ENCODE results near the gene ZNF205.

ZNF205 gene

DNA sequence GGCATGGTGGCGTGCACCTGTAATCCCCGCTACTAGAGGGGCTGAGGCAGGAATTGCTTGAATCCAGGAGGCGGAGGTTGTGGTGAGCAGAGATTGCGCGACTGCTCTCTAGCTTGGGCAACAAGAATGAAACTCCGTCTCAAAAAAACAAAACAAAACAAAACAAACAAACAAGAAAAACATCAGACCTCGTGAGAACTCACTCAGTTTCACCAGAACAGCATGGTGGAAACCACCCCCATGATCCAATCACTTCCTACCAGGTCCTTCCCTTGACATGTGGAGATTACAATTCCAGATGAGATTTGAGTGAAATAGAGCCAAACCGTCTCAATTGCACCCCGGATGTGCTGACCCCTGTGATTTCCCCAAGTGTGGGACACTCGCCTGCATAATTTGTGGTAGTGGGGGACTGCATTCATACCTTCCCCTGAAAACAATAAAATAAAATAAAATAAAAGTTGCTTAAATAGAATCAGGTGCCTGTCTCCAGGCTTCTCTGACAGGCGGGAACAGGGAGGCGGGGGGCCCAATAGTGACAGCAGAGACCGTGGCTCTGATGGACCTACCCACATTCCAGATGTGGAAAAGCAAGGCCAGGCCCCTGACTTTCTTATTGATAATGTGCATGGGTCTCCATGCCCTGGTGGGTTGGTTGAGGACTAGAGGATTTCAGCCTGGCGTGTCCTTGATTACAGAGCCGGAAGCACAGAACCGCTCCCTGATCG is 26.4 kb upstream of the ZNF205 start:
- no peak for DNase-seq

DNA sequence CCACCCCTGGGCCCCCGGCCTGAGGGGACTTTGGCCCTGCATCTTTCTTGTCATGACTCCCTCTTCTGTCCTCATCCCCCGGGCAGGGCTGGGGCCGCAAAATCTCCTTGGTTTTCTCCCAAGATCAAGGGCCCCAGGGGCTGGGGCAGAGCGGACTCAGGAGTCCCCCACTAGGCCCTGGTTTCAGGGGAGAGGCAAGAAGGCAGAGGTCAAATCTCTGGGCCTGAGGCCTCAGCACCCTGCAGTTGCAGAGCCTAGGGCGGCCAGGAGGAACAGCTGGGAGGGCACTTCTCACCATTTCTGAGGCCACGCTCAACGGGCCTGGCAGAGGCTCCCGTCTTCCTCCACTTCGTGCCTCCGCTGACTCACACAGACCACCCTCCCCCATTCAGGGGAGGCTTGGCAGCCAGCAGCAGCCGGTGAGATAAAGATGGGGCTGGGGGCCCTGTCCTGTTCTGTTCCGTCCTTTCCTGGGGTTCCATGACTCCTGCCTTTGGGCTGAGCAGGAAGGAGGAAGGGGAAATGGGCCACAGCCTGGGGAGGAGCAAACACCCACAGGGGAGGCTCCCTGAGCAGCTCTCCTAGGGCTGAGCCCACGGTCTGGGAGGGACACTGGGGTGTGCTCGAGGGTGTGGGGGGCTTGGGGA is 25.7 kb upstream of the ZNF205 start:
- no peak for DNase-seq

DNA sequence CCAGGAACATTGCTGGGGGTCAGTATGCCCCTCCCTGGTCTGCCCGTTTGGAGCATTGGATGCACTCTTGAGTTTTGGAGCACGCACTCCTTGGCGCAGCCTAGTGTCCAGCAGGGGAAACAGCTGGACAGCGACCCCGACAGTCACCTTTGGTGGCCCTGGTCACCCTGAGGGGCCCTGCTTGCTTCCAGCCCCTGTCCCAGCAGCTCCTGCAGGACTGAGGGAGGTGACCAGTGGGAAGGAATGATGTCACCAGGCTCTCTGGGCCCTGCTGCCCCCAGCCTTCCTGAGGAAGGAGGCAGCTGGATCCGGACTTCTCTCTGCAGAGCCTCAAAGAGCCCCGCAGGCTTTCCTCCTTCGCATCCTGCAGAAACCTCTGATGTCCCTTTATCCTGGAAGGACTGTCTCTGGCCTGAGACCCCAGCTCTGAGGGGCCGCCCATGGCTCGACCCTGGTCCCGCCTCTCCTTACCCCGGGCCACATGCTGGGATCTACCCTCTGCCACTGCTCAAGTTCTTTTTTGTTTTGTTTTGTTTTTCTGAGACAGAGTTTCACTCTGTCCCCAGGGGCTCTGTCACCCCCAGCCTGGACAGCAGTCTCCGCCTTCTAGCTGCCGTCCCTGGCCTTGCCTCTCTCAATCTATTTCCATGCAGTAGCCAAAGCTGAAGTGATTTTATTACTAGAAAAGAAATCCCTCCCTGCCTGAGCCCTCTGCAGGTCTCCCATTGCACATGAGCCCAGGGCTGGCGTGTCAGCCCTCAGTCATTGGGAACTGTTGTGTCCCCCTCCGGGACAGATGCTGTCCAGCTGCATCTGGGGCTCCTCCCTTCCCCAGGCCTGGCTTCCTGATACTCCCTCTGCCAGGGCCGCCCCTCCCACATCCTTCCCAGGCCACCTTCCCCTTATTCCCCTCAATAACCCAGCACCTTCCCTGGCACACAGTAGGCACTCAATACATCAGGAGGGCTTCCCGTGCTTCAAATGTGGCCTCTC is 24.8 kb upstream of the ZNF205 start:
- no peak for DNase-seq

DNA sequence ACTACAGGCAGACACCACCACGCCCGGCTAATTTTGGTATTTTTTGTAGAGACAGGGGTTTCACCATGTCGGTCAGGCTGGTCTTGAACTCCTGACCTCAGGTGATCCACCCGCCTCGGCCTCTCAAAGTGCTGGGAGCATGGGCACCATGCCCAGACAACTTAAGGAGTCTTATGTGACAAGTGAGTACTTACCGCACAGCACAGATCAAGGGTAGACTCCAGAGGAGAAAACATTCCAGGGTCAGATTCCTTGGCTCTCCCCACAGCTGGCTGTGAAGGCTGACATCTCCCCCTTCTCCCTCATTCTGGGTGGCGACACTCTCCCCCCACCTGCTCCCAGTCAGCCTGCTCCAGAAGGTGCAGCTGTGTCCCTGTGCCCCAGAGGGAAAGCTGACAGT is 23.9 kb upstream of the ZNF205 start:
- DNase-seq, result no peak

DNA sequence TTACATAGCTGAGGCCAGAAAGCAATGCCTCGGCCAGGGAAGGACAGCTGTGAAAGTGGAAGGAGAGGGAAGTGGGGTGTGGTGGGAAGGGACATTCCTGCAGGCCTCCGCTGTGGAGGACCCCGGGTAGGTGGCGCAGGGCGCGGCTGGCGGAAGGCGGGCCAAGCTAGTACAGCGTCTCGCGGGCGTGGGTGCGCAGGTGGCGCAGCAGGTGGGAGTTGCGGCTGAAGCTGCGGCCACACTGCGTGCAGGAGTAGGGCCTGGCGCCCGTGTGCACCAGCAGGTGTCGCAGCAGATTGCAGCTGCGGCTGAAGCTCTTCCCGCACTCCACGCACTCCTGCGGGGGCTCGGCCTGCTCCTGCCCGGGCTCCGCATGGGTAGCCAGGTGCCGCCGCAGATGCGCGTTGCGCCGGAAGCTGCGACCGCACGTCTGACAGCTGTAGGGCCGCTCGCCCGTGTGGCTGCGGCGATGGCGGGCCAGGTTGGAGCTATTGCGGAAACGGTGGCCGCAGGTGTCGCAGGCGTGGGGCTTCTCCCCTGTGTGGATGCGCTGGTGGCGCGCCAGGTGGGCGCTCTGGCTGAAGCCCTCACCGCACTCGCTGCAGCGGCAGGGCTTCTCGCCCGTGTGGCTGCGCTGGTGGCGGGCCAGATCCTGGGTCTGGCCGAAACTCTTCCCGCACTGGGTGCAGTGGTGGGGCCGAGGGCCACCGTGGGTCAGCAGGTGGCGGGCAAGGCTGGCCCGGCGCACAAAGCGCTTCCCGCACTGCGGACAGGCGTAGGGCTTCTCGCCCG is 23.3 kb upstream of the ZNF205 start:
- no peak for DNase-seq

DNA sequence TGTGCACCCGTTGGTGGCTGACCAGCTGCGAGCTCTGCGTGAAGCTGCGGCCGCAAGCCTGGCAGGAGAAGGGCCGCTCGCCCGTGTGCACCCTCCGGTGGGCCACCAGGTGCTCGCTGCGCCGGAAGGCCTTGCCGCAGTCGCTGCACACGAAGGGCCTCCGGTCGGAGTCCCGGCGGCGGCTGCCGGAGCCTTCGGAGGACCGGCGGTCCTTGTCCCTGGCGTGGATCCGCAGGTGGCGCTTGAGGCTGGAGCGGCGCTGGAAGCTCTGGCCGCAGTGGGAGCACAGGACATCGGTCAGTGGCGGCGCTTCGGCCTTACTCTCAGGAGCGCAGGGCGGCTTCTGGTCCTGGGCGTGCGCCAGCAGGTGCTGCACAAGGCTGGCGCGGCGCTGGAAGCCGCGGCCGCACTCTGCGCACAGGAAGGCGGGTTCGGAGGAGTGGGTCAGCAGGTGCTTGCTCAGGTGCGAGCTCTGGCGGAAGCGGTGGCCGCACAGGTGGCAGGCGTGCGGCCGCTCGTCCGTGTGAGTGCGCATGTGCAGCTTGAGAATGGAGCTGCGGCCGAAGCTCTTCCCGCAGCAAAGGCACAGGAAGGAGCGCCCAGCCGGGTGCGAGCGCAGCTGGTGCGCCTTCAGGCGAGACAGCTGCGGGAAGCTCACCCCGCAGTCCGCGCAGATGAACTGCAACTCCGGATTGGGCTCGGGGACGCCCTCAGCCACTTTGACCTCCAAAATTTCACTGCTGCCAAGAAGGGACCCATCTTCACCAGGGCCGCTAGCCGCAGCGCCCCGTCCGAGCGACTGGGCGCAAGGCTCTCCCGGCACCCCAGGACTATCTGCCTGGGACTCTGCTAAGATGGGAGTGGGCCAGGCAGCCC is 22.4 kb upstream of the ZNF205 start:
- DNase-seq, result no peak

DNA sequence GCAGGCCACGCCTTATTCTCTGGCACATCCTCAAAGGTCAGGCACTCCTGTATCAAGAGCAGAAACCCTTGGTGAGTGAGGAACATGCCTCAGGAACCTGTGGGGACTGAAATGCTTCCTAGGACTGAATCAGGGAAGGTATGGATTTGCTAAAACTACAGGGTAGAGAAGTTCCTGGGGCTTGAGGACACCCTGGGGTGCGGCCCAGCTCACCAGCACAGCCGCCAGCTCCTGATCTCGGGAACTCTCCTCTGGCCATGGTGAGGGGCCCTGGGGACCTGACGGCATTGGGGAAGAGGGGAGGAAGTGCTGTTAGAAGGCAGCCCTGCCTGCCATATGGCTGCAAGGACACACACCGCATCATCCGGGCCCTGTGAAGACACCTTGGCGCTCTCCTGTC is 20.8 kb upstream of the ZNF205 start:
- DNase-seq, result no peak

DNA sequence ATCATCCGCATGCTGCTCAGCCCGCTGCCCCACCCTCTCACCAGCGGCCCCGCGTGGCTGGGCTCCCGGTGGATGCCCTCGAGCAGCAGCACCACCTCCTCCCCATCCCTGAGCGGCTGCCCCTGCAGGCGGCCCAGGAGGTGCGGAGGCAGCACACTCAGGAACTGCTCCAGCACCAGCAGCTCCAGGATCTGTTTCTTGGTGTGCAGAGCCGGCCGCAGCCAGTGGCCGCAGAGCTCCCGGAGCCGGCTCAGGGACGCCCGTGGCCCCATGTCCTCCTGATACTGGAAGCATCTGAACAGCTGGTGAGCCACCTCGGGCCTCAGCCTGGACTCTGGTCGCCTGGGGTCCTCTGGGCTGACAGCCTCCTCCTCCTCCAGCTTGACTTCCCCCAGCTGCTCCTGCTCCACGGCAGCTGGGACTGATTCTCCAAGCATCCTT is 19.9 kb upstream of the ZNF205 start:
- DNase-seq, result no peak

DNA sequence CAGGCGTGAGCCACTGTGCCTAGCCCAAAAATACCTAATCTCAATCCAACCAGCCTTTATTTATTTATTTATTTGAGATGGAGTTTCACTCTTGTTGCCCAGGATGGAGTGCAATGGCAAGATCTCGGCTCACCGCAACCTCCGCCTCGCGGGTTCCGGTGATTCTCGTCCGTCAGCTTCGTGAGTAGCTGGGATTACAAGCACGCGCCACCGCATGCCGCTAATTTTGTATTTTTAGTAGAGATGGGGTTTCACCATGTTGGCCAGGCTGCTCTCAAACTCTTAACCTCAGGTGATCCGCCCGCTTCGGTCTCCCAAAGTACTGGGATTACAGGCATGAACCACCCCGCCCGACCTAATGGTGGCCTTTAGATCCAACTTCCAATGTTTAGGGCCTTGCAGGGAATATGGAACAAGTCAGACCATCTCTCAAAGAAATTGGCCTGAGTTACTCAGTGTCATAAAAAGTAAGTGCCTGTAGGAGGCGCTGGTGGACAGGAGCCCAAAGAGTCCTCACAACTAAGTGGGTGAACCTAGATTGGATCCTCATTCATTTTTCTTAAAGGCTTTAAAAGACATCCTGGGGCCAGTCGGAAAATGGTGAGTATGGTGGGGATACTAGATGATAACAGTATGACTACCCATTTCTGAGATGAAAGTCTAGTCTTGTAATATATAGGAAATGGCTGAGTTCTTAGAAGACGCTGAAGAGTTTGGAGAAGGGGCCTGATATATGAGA is 17.9 kb upstream of the ZNF205 start:
- peak; percentile 8 for DNase-seq

DNA sequence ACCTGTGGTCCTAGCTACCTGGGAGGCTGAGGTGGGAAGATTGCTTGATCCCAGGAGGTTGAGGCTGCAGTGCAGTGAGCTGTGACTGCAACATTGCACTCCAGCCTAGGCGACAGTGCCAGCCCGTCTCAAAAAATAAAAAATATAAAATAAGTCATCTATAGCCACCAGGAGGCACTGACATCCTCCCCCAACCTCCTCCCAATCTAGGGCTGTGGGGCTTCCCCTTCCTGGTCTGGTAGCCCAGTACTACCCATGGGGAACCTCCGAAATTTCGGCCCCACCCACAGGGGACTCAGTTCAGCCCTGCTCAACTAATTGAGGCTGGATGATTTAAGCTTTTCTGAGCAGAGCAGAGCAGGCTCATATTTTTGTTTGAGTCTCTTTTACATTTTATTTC is 16.5 kb upstream of the ZNF205 start:
- DNase-seq, result no peak

DNA sequence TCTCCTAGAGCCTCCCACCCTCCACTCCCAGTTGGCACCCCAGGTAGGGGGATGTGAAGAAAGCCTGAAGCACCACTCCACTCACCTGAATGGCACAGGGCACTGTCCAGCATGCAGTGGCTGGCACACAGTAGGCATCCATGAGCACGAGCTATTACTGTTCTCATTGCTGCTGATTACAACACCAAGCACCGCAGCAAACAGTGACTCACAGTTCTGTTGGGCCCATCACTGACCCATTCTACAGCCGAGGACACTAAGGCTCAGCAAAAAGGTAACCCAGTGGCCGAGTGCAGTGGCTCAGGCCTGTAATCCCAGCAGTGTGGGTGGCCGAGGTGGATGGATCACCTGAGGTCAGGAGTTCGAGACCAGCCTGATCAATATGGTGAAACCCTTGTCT is 16.0 kb upstream of the ZNF205 start:
- DNase-seq, result no peak

DNA sequence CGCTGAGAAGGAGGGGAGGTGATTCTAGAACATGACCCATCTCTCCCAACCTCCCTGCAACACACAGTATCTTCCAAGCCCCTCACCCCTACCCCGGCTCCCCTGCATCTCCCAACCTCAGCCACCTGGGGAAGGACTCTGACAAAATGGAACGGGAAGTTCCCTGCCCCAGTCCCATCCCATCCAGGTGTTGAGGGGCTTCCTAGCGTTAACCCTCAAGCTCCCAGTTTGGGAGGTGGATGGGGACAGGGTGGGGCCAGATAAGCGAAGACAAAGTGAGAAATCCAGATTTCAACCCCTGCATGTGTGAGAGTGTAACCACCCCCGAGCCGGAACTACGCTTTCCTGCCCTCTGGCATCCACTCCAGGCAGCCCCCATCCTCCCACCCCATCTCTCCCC is 15.1 kb upstream of the ZNF205 start:
- no peak for DNase-seq

DNA sequence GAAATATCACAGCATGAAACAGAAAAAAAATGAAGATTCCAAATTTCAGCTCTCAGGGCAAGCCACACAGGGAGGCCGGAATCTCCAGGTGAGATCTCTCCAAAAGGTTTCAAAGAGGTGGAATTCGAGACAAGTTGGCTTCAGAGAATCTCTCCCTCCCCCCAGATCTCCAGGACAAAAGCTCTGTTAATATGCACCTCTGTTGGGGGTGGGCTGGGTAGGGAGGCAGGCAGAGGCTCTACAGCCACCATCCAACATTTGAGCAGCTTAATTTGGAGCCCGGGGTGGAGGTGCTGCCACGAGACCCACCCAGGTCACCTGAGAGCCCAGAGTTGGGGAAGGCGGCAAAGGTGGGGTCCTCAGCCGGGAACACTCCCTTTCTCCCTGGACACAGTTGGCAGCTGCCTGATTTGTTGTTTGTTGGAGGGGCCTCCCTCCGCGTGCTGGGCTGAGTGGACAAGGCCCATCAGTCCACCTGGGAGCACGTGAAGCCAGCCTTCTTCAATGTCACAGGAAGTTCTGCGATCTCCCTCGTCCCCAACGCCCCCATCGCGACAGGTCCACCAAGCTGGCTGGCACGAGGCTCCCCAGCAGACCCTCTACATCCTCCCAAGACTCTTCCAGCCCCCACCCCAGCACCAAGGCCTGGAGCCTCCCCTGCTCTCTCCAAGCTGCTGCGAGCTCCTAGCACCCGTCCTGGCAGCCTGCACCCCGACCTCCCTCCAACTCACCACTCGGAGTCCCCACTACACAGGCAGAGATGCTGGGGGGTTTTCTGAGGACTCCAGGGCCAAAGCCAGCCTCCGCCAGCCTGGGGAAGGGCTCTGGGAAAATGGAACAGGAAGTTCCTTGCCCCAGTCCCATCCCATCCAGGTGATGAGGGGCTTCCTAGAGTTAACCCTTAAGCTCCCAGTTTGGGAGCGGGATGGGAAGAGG is 13.7 kb upstream of the ZNF205 start, which contains the start of gene ZSCAN10:
TSS of gene ZSCAN10 (minus strand) at position 836 of the 936 bp plus-strand sequence. CDS start 6,357 bp downstream, outside the sequence.
- no peak for DNase-seq

DNA sequence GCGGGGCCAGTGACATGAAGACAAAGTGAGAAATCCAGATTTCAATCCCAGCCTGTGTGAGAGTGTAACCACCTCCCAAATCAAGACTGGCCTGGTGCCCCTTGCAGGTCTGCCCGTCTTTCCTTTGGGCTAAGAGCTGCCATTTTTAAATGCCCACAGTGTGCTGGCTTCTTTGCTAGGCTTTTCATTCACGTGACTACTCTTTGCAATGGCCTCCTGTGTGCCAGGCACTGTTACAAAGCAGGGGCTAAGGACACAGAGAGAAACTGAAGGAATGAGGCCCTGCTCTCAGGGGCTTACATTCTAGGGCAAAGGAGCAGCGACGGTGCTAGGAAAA is 13.0 kb upstream of the ZNF205 start:
- DNase-seq, result no peak

DNA sequence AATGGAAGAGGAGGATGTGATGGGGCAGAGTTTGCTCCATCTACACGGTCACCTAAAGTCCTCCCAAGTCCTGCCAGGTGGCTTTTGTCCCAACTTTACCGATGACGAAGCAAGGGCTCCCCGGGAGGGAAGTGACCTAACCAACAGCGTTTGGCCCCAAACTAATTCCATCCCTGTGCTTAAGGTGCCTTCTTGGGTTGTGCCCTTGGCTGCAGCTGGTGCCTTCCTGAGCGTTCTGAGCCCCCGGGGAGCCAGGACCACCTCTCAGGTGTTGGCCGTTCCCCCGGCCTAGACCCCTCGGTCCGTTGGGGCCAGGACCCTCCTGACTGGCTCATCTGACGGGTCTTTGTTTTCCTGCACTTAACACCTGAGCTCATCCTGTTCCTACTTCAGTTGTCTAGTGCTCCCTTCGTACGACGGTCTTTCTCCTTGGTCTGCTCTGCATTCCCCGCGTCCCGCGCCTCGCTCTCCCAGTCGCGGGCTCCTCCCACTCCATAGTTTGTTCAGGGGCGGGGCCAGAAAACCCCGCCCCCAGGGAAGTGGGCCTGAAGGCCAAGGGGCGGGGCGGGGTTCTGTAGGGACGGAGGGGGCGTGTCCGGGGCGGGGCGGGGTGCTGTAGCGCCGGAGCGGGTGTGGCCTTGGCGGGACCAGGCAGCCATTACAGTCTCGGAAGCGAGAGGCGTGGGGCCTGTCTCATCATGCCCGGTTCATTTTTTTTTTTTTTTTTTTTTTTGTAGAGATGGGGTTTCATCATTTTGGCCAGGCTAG is 12.5 kb upstream of the ZNF205 start:
- peak; percentile 64 for DNase-seq

DNA sequence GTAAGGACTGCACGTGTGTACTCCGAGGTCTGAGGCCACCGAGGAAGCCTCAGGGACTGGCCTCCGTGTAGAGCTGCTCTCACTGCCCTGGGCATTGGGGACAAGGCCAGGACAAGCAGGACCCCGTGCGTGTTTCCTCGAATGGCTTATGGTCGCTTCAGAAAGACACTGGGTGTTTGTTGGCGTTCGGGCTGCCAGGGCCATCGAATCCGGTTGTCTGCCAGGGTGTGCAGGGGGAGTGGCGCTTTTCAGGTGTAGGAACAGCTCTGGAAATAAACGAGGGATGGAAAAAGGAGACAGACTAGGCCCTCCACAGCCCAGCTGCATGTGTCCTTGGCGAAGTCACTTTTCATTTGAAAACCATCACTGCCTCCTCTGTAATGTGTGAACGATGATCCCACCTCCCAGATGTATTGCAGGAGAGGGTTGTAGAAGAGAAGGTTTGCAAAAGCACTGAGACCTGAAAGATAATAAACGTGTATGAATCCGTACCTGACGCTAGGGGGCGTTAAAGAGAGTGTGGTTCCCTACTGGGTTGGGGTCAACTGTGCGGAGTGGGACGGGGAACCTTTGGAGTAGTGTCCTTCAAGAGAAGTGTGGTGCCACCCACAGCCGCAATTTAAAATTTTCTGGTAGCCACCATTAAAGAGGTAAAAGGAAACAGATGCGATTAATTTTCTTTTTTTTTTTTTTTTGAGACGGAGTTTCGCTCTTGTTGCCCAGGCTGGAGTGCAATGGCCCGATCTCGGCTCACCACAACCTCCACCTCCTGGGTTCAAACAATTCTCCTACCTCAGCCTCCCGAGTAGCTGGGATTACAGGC is 11.2 kb upstream of the ZNF205 start:
- no peak for DNase-seq

DNA sequence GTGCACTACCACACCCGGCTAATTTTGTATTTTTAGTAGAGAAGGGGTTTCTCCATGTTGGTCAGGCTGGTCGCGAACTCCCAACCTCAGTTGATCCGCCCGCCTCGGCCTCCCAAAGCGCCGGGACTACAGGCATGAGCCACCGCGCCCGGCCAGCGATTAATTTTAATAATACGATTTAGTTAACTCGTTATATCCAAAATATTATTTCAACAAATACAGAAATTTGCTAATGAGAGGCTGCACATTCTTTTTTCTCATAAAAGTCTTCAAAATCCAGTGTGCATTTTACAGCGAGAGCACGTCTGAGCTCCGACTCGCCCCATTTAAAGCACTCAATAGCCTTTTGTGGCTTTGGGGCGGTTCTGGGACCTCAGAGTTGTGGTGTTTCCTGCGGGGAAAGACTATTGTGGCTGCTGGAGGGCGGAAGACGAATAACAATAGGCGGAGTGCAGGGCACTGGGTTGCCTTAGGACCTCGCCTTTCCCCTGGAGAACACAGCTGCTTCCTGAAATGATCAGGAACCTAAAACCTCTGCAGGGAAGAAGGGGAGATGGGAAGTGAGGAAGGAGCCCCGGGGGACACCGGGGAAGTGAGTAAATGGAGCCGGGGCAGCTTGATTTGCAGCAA is 10.4 kb upstream of the ZNF205 start:
- peak; percentile 60 for DNase-seq

Measured in NCI-H345 (cell line).